CD4-positive, alpha-beta T cell (primary cell): ENCODE measurements around the gene GNAT1. TPM values are rescaled to one million over a fixed set of nuclear protein-coding genes. Genes with fewer than 3 reads are reported as not detected.
A peak's percentile ranks its signal among the peaks of the same experiment; 100 is the strongest.

Experiments
- ATAC-seq: fragments of 200-7000 bp; cut with Tn5 transposase; one replicate; pipeline ENCODE4 v1.10.0; 2022; ENCODE audit warnings: mild to moderate bottlenecking; ENCODE audit not compliant: poor library complexity
- CTCF ChIA-PET: fragments of 350-600 bp; sonication (Branson Sonifier 250); formaldehyde crosslinking; loops from one replicate; lab custom pipeline; 2021; ENCODE audit warnings: antibody characterized with exemption, inconsistent platforms; lab: Charles Lee
- POLR2A ChIA-PET: fragments of 350-600 bp; sonication (Branson Sonifier 250); formaldehyde crosslinking; loops from one replicate; lab custom pipeline; 2021; ENCODE audit warnings: antibody characterized with exemption, inconsistent platforms; lab: Charles Lee
- DNase-seq, 14 experiments: peaks; one replicate each; pipeline ENCODE4 v3.0.0-alpha.2; 2013 to 2020; ENCODE audit warnings: mixed read lengths in 2 of 14
- H3K27ac ChIP-seq, 2 donors: one replicate each; pipeline versions ENCODE4 v1.5.1 to v1.7.0; 2013; ENCODE audit warnings: low read length in 2 of 2, low read depth in 1 of 2, mild to moderate bottlenecking in 1 of 2
- H3K27me3 ChIP-seq, 2 experiments: 1 replicate in 1 of 2; 2 replicates in 1 of 2; pipeline versions ENCODE4 v1.6.1 to v1.7.0; 2013; ENCODE audit warnings: low read length in 2 of 2, control low read depth in 1 of 2, mild to moderate bottlenecking in 1 of 2, moderate library complexity in 1 of 2; ENCODE audit not compliant: insufficient read depth in 2 of 2, control insufficient read depth in 1 of 2
- H3K36me3 ChIP-seq: one replicate; pipeline ENCODE4 v1.6.1; 2013; ENCODE audit warnings: low read length, control low read depth; ENCODE audit not compliant: insufficient read depth
- H3K4me1 ChIP-seq: one replicate; pipeline ENCODE4 v1.6.1; 2013; ENCODE audit warnings: low read length, control low read depth; ENCODE audit not compliant: insufficient read depth
- H3K4me3 ChIP-seq: one replicate; pipeline ENCODE4 v1.5.1; 2013; ENCODE audit warnings: mild to moderate bottlenecking, low read length, moderate library complexity
- H3K9me3 ChIP-seq, 2 experiments: 1 replicate in 1 of 2; 2 replicates in 1 of 2; pipeline versions ENCODE4 v1.6.1 to v1.7.0; 2013; ENCODE audit warnings: low read length in 2 of 2, mild to moderate bottlenecking in 2 of 2, control low read depth in 1 of 2, moderate library complexity in 1 of 2; ENCODE audit not compliant: control insufficient read depth in 1 of 2, insufficient read depth in 1 of 2
- H3K27ac Mint-ChIP-seq: one replicate; pipeline ENCODE4 v1.8.0; 2020; ENCODE audit warnings: mixed read lengths
- H3K27me3 Mint-ChIP-seq: one replicate; pipeline ENCODE4 v1.8.0; 2021; ENCODE audit warnings: mixed read lengths
- H3K36me3 Mint-ChIP-seq: one replicate; pipeline ENCODE4 v1.8.0; 2021; ENCODE audit warnings: low read depth, mixed read lengths
- H3K4me1 Mint-ChIP-seq: one replicate; pipeline ENCODE4 v1.8.0; 2021; ENCODE audit warnings: low read depth, mixed read lengths
- H3K4me3 Mint-ChIP-seq: one replicate; pipeline ENCODE4 v1.8.0; 2020; ENCODE audit warnings: mild to moderate bottlenecking, mixed read lengths
- H3K9me3 Mint-ChIP-seq: one replicate; pipeline ENCODE4 v1.8.0; 2020; ENCODE audit warnings: mixed read lengths
- CTCF ChIP-seq: fragments of 200-600 bp; IDR thresholded peaks from one replicate; pipeline ENCODE4 v1.8.0; 2022; ENCODE audit warnings: antibody characterized with exemption, mild to moderate bottlenecking
- intact Hi-C, 2 experiments: fragments of 100-400 bp; cut with DNase I in 1 of 2; cut with micrococcal nuclease in 1 of 2; formaldehyde crosslinking; loops; one replicate each; pipeline versions ENCODE4 v1.15.1 to v1.9.0; 2023 to 2025; cut with DNase I, micrococcal nuclease
- total RNA-seq, 174 experiments: library from RNA in 2 of 174; stranded (reverse) in 2 of 174; gene quantifications; one replicate each; pipeline ENCODE4 v1.2.3 and lab custom pipeline; 2021 to 2026

GNAT1 gene
- total RNA-seq, 2 experiments from 2014 or later, result 0.11 to 0.28 TPM

GRCh38 chr3:50222169-50222528, 30.7 kb downstream of the GNAT1 start:
- no peak overlapping the region for H3K27ac Mint-ChIP-seq
- Histone ChIP-seq H3K27ac (no peak overlapping the region), H3K9me3 (no peaks in the 10 kb centered on the region), H3K36me3 (no peaks in the 10 kb centered on the region), H3K4me1 (peaks cover 27% of the 10 kb centered on the region), H3K27me3 (no peaks in the 10 kb centered on the region), H3K4me3 (no peak overlapping the region)
- ATAC-seq (no peak), DNase-seq (no peak)
- no peaks in the 10 kb centered on the region for H3K27me3 Mint-ChIP-seq
- H3K9me3 Mint-ChIP-seq, result no peaks in the 10 kb centered on the region
- ChIA-PET POLR2A (interaction anchor here (1.2 to 1.6 kb wide), 2 partner anchors 14 to 27 kb away, joined by 3 to 5 read pairs; partner anchors contain the start of gene GNAI2), CTCF (interaction anchor here (2.7 kb wide), 1 partner anchor 28 kb away, joined by 8 read pairs; no protein-coding TSS in a partner anchor)
- H3K36me3 Mint-ChIP-seq, result no peaks in the 10 kb centered on the region
- no peak for TF ChIP-seq CTCF
- peaks cover 11% of the 10 kb centered on the region for H3K4me1 Mint-ChIP-seq
- intact Hi-C loops, result no loop called here
- no peak overlapping the region for H3K4me3 Mint-ChIP-seq

DNA sequence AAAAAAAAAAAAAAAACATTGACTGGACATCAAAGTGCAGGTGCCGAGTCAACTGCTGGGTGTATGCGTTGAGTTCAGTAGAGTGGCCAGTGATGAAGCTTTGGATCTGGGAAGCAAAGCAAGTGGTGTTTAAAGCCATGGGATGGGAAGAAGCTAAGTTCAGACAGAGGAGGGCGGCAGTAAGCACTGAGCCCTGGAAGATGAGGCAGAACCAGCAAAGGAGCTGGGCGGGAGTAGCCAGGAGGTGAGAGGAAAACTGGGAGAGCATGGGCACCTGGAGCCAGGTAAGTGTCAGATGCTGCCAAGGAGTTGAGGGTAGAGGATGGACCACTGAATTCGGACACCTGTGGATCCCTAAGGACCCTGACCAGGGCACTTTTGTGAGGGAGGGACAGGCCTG, 33.2 kb downstream of the GNAT1 start:
- DNase-seq, result no peak
- TF ChIP-seq CTCF, result no peak
- Histone ChIP-seq H3K27ac (no peak overlapping the region), H3K27me3 (no peaks in the 10 kb centered on the region), H3K9me3 (no peaks in the 10 kb centered on the region), H3K4me1 (peaks cover 42% of the 10 kb centered on the region), H3K36me3 (no peaks in the 10 kb centered on the region), H3K4me3 (no peak overlapping the region)
- ChIA-PET POLR2A (interaction anchor here (2.7 kb wide), 1 partner anchor 30 kb away, joined by 32 read pairs; no protein-coding TSS in a partner anchor), CTCF (interaction anchor here (0.7 to 5.4 kb wide), 3 partner anchors 30 to 701 kb away, joined by 3 to 82 read pairs (median 3); no protein-coding TSS in a partner anchor)
- H3K27me3 Mint-ChIP-seq, result no peaks in the 10 kb centered on the region
- intact Hi-C loops, result no loop called here
- H3K27ac Mint-ChIP-seq, result no peak overlapping the region
- H3K36me3 Mint-ChIP-seq, result peaks cover 7% of the 10 kb centered on the region
- peak overlapping the region; percentile 50 for H3K4me3 Mint-ChIP-seq
- peaks cover 30% of the 10 kb centered on the region for H3K4me1 Mint-ChIP-seq
- no peaks in the 10 kb centered on the region for H3K9me3 Mint-ChIP-seq
- no peak for ATAC-seq

- no peaks in the 10 kb centered on the region for H3K9me3 ChIP-seq
- H3K4me3 Mint-ChIP-seq, result peak overlapping the region; percentile 96
- H3K27me3 Mint-ChIP-seq, result no peaks in the 10 kb centered on the region
- H3K4me1 Mint-ChIP-seq, result peaks cover 32% of the 10 kb centered on the region
- no peaks in the 10 kb centered on the region for H3K36me3 ChIP-seq
- ATAC-seq (peak; percentile 22), DNase-seq (peak in 6 of 14 experiments; percentile 11 to 75 (median 48))
- H3K36me3 Mint-ChIP-seq, result peaks cover 7% of the 10 kb centered on the region
- no peak for TF ChIP-seq CTCF
- H3K4me3 ChIP-seq, result peak overlapping the region; percentile 68
- ChIA-PET CTCF (interaction anchor here (0.7 to 5.4 kb wide), 14 partner anchors 9 to 670 kb away, joined by 3 to 82 read pairs (median 6); partner anchors contain the start of genes GNAI2, GNAT1, HYAL3 and NAA80), POLR2A (interaction anchor here (0.8 to 4.8 kb wide), 7 partner anchors 9 to 124 kb away, joined by 3 to 55 read pairs (median 17); partner anchors contain the start of genes CYB561D2, GNAI2 and NPRL2)
- H3K27ac Mint-ChIP-seq, result peak overlapping the region; percentile 89
- peaks cover 36% of the 10 kb centered on the region for H3K4me1 ChIP-seq
- H3K9me3 Mint-ChIP-seq, result no peaks in the 10 kb centered on the region
- peak overlapping the region; percentile 4 to 13 for H3K27ac ChIP-seq
- intact Hi-C loops, result loop anchor here (1.0 to 2.0 kb wide), 9 partner anchors 8 to 106 kb away; partner anchors contain the start of gene GNAI2 (in 1 of the 2)
- H3K27me3 ChIP-seq, result no peaks in the 10 kb centered on the region
Measured at GRCh38 chr3:50226888-50227389, 35.5 kb downstream of the GNAT1 start.
